ENCODE measurements around the gene CAMTA1.

The CAMTA1 gene

GRCh38 chr1:6948416-6948815 is 163.2 kb downstream of the CAMTA1 start:
- TF ChIP-seq, protein P1, sequence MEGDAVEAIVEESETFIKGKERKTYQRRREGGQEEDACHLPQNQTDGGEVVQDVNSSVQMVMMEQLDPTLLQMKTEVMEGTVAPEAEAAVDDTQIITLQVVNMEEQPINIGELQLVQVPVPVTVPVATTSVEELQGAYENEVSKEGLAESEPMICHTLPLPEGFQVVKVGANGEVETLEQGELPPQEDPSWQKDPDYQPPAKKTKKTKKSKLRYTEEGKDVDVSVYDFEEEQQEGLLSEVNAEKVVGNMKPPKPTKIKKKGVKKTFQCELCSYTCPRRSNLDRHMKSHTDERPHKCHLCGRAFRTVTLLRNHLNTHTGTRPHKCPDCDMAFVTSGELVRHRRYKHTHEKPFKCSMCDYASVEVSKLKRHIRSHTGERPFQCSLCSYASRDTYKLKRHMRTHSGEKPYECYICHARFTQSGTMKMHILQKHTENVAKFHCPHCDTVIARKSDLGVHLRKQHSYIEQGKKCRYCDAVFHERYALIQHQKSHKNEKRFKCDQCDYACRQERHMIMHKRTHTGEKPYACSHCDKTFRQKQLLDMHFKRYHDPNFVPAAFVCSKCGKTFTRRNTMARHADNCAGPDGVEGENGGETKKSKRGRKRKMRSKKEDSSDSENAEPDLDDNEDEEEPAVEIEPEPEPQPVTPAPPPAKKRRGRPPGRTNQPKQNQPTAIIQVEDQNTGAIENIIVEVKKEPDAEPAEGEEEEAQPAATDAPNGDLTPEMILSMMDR (conservative IDR thresholded peaks at IDR 0.05; ENCODE audit: low read length), result no peak
- H3K4me3 ChIP-seq (ENCODE audit: low read length), result no peak overlapping the region
- DNase-seq (ENCODE audit: low read depth), result no peak

- DNase-seq (ENCODE audit: low read depth), result no peak
- TF ChIP-seq, protein P1 (conservative IDR thresholded peaks at IDR 0.05; ENCODE audit: low read length), result no peak
- no peak overlapping the region for H3K4me3 ChIP-seq (ENCODE audit: low read length)
Measured at GRCh38 chr1:6948861-6949260, 163.6 kb downstream of the CAMTA1 start.

- TF ChIP-seq, protein P1 (conservative IDR thresholded peaks at IDR 0.05; ENCODE audit: low read length), result no peak
- H3K4me3 ChIP-seq (ENCODE audit: low read length), result no peak overlapping the region
- no peak for DNase-seq (ENCODE audit: low read depth)
Measured at GRCh38 chr1:6950001-6950765, 164.9 kb downstream of the CAMTA1 start.

- no peak overlapping the region for H3K4me3 ChIP-seq (ENCODE audit: low read length)
- TF ChIP-seq, protein P1 (conservative IDR thresholded peaks at IDR 0.05; ENCODE audit: low read length), result no peak
Measured at GRCh38 chr1:6951536-6951935, 166.3 kb downstream of the CAMTA1 start.

DNA sequence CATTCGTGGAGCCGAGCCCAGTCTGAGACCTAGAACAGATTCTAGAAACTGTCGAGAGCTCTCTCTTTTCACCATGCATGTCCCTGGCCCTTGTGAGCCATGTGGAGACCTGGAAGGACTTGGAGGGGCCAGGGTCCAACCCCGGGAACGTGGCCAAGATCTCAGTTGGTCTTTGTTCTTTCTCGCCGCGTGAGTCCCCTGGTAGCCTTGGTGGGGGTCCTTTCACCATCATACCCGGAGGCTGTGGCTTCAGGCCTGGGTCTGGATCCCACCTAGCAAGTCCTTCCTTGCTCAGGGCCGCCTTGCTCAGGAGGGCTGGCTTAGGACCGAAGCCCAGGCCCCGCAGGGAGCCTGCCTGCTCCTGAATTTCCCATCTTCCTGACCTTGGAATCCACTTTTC is 168.0 kb downstream of the CAMTA1 start:
- H3K4me3 ChIP-seq (ENCODE audit: low read length), result no peak overlapping the region
- no peak for DNase-seq (ENCODE audit: low read depth)
- TF ChIP-seq, protein P1 (conservative IDR thresholded peaks at IDR 0.05; ENCODE audit: low read length), result no peak

More at GRCh38 chr1:6951536-6951935, 166.3 kb downstream of the CAMTA1 start:
- DNase-seq (ENCODE audit: low read depth), result no peak

GRCh38 chr1:6953907-6954364 is 168.7 kb downstream of the CAMTA1 start:
- no peak overlapping the region for H3K4me3 ChIP-seq (ENCODE audit: low read length)
- no peak for DNase-seq (ENCODE audit: low read depth)
- TF ChIP-seq, protein P1 (conservative IDR thresholded peaks at IDR 0.05; ENCODE audit: low read length), result no peak

DNA sequence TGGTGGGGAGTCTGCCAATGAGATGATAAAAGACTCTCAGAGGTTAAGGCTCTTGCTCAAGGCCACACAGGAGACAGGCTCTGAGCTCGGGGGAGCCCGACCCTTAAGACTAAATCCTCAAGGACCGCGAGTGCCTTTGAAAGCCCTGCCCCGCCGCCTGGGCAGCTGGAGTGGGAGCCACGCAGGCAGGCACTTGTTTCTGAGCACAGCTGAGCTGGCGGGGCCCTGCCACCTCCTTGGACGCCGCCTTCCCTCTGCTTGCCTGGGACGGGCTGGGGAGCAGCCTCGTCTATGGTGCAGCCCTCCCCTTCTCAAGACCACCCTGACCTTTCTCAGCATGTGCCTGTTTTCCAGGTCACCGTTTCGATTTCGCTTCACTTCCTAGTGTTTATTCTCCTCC is 169.3 kb downstream of the CAMTA1 start:
- TF ChIP-seq, protein P1 (conservative IDR thresholded peaks at IDR 0.05; ENCODE audit: low read length), result no peak
- no peak for DNase-seq (ENCODE audit: low read depth)
- no peak overlapping the region for H3K4me3 ChIP-seq (ENCODE audit: low read length)
